ENCODE data around the gene TAMM41.
"Not testable (repeated sequence)": the region's sequence is repeated elsewhere in the genome, so short reads cannot be mapped to it uniquely, and the experiment has no call there.

The TAMM41 gene

GRCh38 chr3:11759996-11760395, 86.7 kb downstream of the TAMM41 start:
- DNase-seq: no peak

- DNase-seq: no peak
Measured at GRCh38 chr3:11757929-11758328, 88.8 kb downstream of the TAMM41 start.

GRCh38 chr3:11757441-11757875, 89.2 kb downstream of the TAMM41 start:
- DNase-seq: no peak

- no peak for DNase-seq
Measured at GRCh38 chr3:11755276-11755675, 91.4 kb downstream of the TAMM41 start.

GRCh38 chr3:11752254-11752653, 94.4 kb downstream of the TAMM41 start:
- DNase-seq: not testable (repeated sequence)

- DNase-seq: not testable (repeated sequence)
Measured at GRCh38 chr3:11748306-11748705, 98.4 kb downstream of the TAMM41 start.
